ENCODE measurements around the gene C1orf159.
"Not testable (repeated sequence)": the region's sequence is repeated elsewhere in the genome, so short reads cannot be mapped to it uniquely, and the experiment has no call there.

Gene C1orf159

GRCh38 chr1:1063261-1063944 is 52.5 kb downstream of the C1orf159 start:
- Mint-ChIP-seq H3K9me3 (no peaks in the 10 kb centered on the region), H3K27ac (ENCODE audit: low read depth) (no peak overlapping the region), H3K4me1 (no peaks in the 10 kb centered on the region), H3K36me3 (ENCODE audit: insufficient read depth) (peaks cover 7% of the 10 kb centered on the region), H3K27me3 (peaks cover 24% of the 10 kb centered on the region), H3K4me3 (peak overlapping the region; percentile 11)
- ATAC-seq (replicated peaks; ENCODE audit: extremely low read depth, poor library complexity, severe bottlenecking) (no peak), DNase-seq (ENCODE audit: low spot score in 2 of 2) (no peak)

GRCh38 chr1:1062348-1063163 is 53.3 kb downstream of the C1orf159 start:
- Mint-ChIP-seq H3K9me3 (no peaks in the 10 kb centered on the region), H3K36me3 (ENCODE audit: insufficient read depth) (peaks cover 5% of the 10 kb centered on the region), H3K4me3 (no peak overlapping the region), H3K4me1 (no peaks in the 10 kb centered on the region), H3K27me3 (peaks cover 31% of the 10 kb centered on the region), H3K27ac (ENCODE audit: low read depth) (no peak overlapping the region)
- ATAC-seq (replicated peaks; ENCODE audit: extremely low read depth, poor library complexity, severe bottlenecking) (no peak), DNase-seq (ENCODE audit: low spot score in 2 of 2) (no peak)

- ATAC-seq (replicated peaks; ENCODE audit: extremely low read depth, poor library complexity, severe bottlenecking): no peak
- Mint-ChIP-seq H3K4me3 (no peak overlapping the region), H3K27ac (ENCODE audit: low read depth) (no peak overlapping the region), H3K36me3 (ENCODE audit: insufficient read depth) (peaks cover 3% of the 10 kb centered on the region), H3K9me3 (no peaks in the 10 kb centered on the region), H3K27me3 (peaks cover 31% of the 10 kb centered on the region), H3K4me1 (no peaks in the 10 kb centered on the region)
- DNase-seq (ENCODE audit: low spot score in 2 of 2): no peak
Measured at GRCh38 chr1:1061682-1062345, 54.1 kb downstream of the C1orf159 start.

- no peak for ATAC-seq (replicated peaks; ENCODE audit: extremely low read depth, poor library complexity, severe bottlenecking)
Measured at GRCh38 chr1:1060281-1061000, 55.4 kb downstream of the C1orf159 start.

GRCh38 chr1:1059494-1060280 is 56.2 kb downstream of the C1orf159 start:
- Mint-ChIP-seq H3K4me1 (no peaks in the 10 kb centered on the region), H3K27ac (ENCODE audit: low read depth) (no peak overlapping the region), H3K36me3 (ENCODE audit: insufficient read depth) (peaks cover 6% of the 10 kb centered on the region), H3K4me3 (peak overlapping the region; percentile 74), H3K27me3 (peaks cover 31% of the 10 kb centered on the region), H3K9me3 (no peaks in the 10 kb centered on the region)
- peak; percentile 81 to 88 for DNase-seq (ENCODE audit: low spot score in 2 of 2)
- peak; percentile 62 for ATAC-seq (replicated peaks; ENCODE audit: extremely low read depth, poor library complexity, severe bottlenecking)

More at GRCh38 chr1:1060281-1061000, 55.4 kb downstream of the C1orf159 start:
- no peak overlapping the region for H3K27ac Mint-ChIP-seq (ENCODE audit: low read depth)
- H3K4me3 Mint-ChIP-seq: peak overlapping the region; percentile 38
- H3K4me1 Mint-ChIP-seq: no peaks in the 10 kb centered on the region
- H3K27me3 Mint-ChIP-seq: peaks cover 31% of the 10 kb centered on the region
- peaks cover 6% of the 10 kb centered on the region for H3K36me3 Mint-ChIP-seq (ENCODE audit: insufficient read depth)
- DNase-seq (ENCODE audit: low spot score in 2 of 2): no peak
- H3K9me3 Mint-ChIP-seq: no peaks in the 10 kb centered on the region

GRCh38 chr1:1058921-1059493 is 56.9 kb downstream of the C1orf159 start:
- peaks cover 6% of the 10 kb centered on the region for H3K36me3 Mint-ChIP-seq (ENCODE audit: insufficient read depth)
- peak overlapping the region; percentile 74 for H3K4me3 Mint-ChIP-seq
- no peaks in the 10 kb centered on the region for H3K9me3 Mint-ChIP-seq
- no peaks in the 10 kb centered on the region for H3K4me1 Mint-ChIP-seq
- H3K27ac Mint-ChIP-seq (ENCODE audit: low read depth): no peak overlapping the region
- peaks cover 31% of the 10 kb centered on the region for H3K27me3 Mint-ChIP-seq
- DNase-seq (ENCODE audit: low spot score in 2 of 2) (no peak), ATAC-seq (replicated peaks; ENCODE audit: extremely low read depth, poor library complexity, severe bottlenecking) (no peak)

GRCh38 chr1:1058088-1058905 is 57.6 kb downstream of the C1orf159 start:
- ATAC-seq (replicated peaks; ENCODE audit: extremely low read depth, poor library complexity, severe bottlenecking): no peak
- H3K27me3 Mint-ChIP-seq: peaks cover 31% of the 10 kb centered on the region

GRCh38 chr1:1057769-1058087 is 58.2 kb downstream of the C1orf159 start:
- H3K27ac Mint-ChIP-seq (ENCODE audit: low read depth); H3K36me3 Mint-ChIP-seq (ENCODE audit: insufficient read depth); H3K4me1 Mint-ChIP-seq; DNase-seq (ENCODE audit: low spot score in 2 of 2); ATAC-seq (replicated peaks; ENCODE audit: extremely low read depth, poor library complexity, severe bottlenecking); H3K9me3 Mint-ChIP-seq: not testable (repeated sequence)
- Mint-ChIP-seq H3K27me3 (peaks cover 31% of the 10 kb centered on the region), H3K4me3 (peak overlapping the region; percentile 74)

More at GRCh38 chr1:1058088-1058905, 57.6 kb downstream of the C1orf159 start:
- no peaks in the 10 kb centered on the region for H3K9me3 Mint-ChIP-seq
- no peaks in the 10 kb centered on the region for H3K4me1 Mint-ChIP-seq
- no peak for DNase-seq (ENCODE audit: low spot score in 2 of 2)
- peak overlapping the region; percentile 74 for H3K4me3 Mint-ChIP-seq
- H3K36me3 Mint-ChIP-seq (ENCODE audit: insufficient read depth): peaks cover 4% of the 10 kb centered on the region
- no peak overlapping the region for H3K27ac Mint-ChIP-seq (ENCODE audit: low read depth)

- Mint-ChIP-seq H3K27me3 (peaks cover 26% of the 10 kb centered on the region), H3K36me3 (ENCODE audit: insufficient read depth) (peaks cover 4% of the 10 kb centered on the region), H3K27ac (ENCODE audit: low read depth) (no peak overlapping the region), H3K4me1 (no peaks in the 10 kb centered on the region), H3K9me3 (no peaks in the 10 kb centered on the region), H3K4me3 (no peak overlapping the region)
- no peak for ATAC-seq (replicated peaks; ENCODE audit: extremely low read depth, poor library complexity, severe bottlenecking)
- no peak for DNase-seq (ENCODE audit: low spot score in 2 of 2)
Measured at GRCh38 chr1:1055841-1056736, 59.8 kb downstream of the C1orf159 start.

- no peaks in the 10 kb centered on the region for H3K4me1 Mint-ChIP-seq
- H3K4me3 Mint-ChIP-seq: no peak overlapping the region
- no peak overlapping the region for H3K27ac Mint-ChIP-seq (ENCODE audit: low read depth)
- ATAC-seq (replicated peaks; ENCODE audit: extremely low read depth, poor library complexity, severe bottlenecking) (no peak), DNase-seq (ENCODE audit: low spot score in 2 of 2) (no peak)
- peaks cover 4% of the 10 kb centered on the region for H3K36me3 Mint-ChIP-seq (ENCODE audit: insufficient read depth)
- H3K9me3 Mint-ChIP-seq: no peaks in the 10 kb centered on the region
- peaks cover 15% of the 10 kb centered on the region for H3K27me3 Mint-ChIP-seq
Measured at GRCh38 chr1:1054971-1055370, 60.9 kb downstream of the C1orf159 start.

Data from central memory CD8-positive, alpha-beta T cell (primary cell).